Astrocyte (in vitro differentiated cells and primary cell): Measurements from ENCODE around the gene DCAF15. TPM values are rescaled to one million over a fixed set of nuclear protein-coding genes. Genes with fewer than 3 reads are reported as not detected.
A peak's percentile ranks its signal among the peaks of the same experiment; 100 is the strongest.

ENCODE experiments used
- DNase-seq: peaks from one replicate; pipeline ENCODE4 v3.0.0-alpha.2; 2010; ENCODE audit warnings: low read depth
- FAIRE-seq: peaks from 2 replicates; lab custom pipeline; 2011; peaks lifted over from hg19 to GRCh38; lab: Jason Lieb, UNC
- H2AFZ ChIP-seq: 2 replicates; pipeline ENCODE4 v1.6.0; 2012; ENCODE audit warnings: low read depth, low read length, inconsistent platforms
- H3K27ac ChIP-seq: 2 replicates; pipeline ENCODE4 v1.5.1; 2011; ENCODE audit warnings: low read depth, low read length, inconsistent platforms
- H3K27me3 ChIP-seq: 2 replicates; pipeline ENCODE4 v1.6.0; 2011; ENCODE audit warnings: low read length, inconsistent platforms; ENCODE audit not compliant: insufficient read depth
- H3K36me3 ChIP-seq: 2 replicates; pipeline ENCODE4 v1.5.1; 2011; ENCODE audit warnings: low read length, inconsistent platforms; ENCODE audit not compliant: insufficient read depth
- H3K4me1 ChIP-seq: 2 replicates; pipeline ENCODE4 v1.5.1; 2011; ENCODE audit warnings: low read length, inconsistent platforms; ENCODE audit not compliant: insufficient read depth
- H3K4me2 ChIP-seq: 2 replicates; pipeline ENCODE4 v1.6.0; 2012; ENCODE audit warnings: low read length, inconsistent platforms
- H3K4me3 ChIP-seq: 2 replicates; pipeline ENCODE4 v1.5.1; 2011; ENCODE audit warnings: low read depth, mild to moderate bottlenecking, low read length, inconsistent platforms; ENCODE audit not compliant: insufficient read depth
- H3K79me2 ChIP-seq: 2 replicates; pipeline ENCODE4 v1.6.0; 2012; ENCODE audit warnings: mild to moderate bottlenecking, low read length, inconsistent platforms; ENCODE audit not compliant: insufficient read depth
- H3K9ac ChIP-seq: 2 replicates; pipeline ENCODE4 v1.6.0; 2012; ENCODE audit warnings: mild to moderate bottlenecking, low read length, inconsistent platforms
- H3K9me3 ChIP-seq: 2 replicates; pipeline ENCODE4 v1.5.1; 2012; ENCODE audit warnings: low read depth, mild to moderate bottlenecking, low read length, inconsistent platforms; ENCODE audit not compliant: insufficient read depth
- H4K20me1 ChIP-seq: 2 replicates; pipeline ENCODE4 v1.6.0; 2012; ENCODE audit warnings: low read length, inconsistent platforms; ENCODE audit not compliant: insufficient read depth
- H3K27ac Mint-ChIP-seq: one replicate; pipeline ENCODE4 v1.8.0; 2021; ENCODE audit warnings: mild to moderate bottlenecking, mixed read lengths; ENCODE audit not compliant: unreplicated experiment
- H3K27me3 Mint-ChIP-seq: one replicate; pipeline ENCODE4 v1.8.0; 2021; ENCODE audit warnings: low read depth, mixed read lengths; ENCODE audit not compliant: unreplicated experiment
- H3K36me3 Mint-ChIP-seq: one replicate; pipeline ENCODE4 v1.8.0; 2021; ENCODE audit warnings: low read depth, mixed read lengths; ENCODE audit not compliant: unreplicated experiment
- H3K4me1 Mint-ChIP-seq: one replicate; pipeline ENCODE4 v1.8.0; 2021; ENCODE audit warnings: low read depth, mixed read lengths; ENCODE audit not compliant: unreplicated experiment
- H3K4me3 Mint-ChIP-seq: one replicate; pipeline ENCODE4 v1.8.0; 2021; ENCODE audit warnings: mild to moderate bottlenecking, moderate library complexity, mixed read lengths; ENCODE audit not compliant: unreplicated experiment
- H3K9me3 Mint-ChIP-seq: one replicate; pipeline ENCODE4 v1.8.0; 2021; ENCODE audit warnings: mild to moderate bottlenecking, mixed read lengths; ENCODE audit not compliant: unreplicated experiment
- EZH2 ChIP-seq: IDR thresholded peaks from 2 replicates; pipeline ENCODE4 v1.6.1; 2012; ENCODE audit warnings: mild to moderate bottlenecking, low read length, inconsistent platforms; ENCODE audit not compliant: insufficient read depth
- total RNA-seq: library from RNA; stranded (reverse); gene quantifications from 2 replicates; pipeline ENCODE4 v1.2.1, GENCODE V29; 2021
- TF ChIP-seq, protein P1 (sequence below): IDR thresholded peaks from 2 replicates; pipeline ENCODE4 v1.5.1; 2011; ENCODE audit warnings: low read depth, mild to moderate bottlenecking, inconsistent platforms, low read length, moderate library complexity; ENCODE audit not compliant: insufficient read depth

Gene DCAF15
- total RNA-seq, 1 donor from 2014 or later = 32.2 TPM

DNA sequence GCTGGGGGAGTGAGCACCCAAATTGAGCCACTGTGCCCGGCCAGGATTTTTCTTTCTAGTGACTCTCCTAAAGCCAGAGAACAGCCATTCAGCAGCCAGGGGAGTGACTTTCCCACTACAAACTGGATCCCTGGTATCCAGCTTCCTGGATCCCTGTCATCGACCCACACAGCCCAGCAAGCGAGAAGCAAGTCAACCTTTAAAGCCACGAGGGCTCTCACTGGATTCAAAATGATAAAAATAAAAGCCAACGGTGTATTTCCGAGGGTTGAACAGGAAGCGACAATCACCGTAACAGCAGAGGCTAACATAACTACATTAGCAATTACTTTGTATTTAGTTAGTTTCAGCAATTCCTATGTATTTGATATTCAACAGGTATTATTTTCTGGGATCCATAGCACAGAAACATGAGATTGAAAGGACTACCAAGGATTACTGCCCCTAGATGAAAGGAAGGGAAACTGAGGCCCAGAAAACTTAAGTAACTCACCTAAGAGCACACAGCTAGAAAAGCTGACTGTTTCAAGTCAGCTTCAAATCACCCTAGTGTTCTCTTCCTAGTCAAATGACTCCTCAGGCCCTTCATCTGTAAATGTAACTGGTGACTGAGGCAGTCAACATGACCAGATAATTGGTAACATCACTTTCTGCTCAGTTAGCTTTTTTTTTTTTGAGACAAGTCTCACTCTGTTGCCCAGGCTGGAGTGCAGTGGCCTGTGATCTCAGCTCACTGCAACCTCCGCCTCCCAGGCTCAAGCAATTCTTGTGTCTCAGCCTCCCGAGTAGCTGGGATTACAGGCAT, 51.1 kb downstream of the DCAF15 start:
- Histone ChIP-seq H3K4me3 (no peak overlapping the region), H3K36me3 (no peaks in the 10 kb centered on the region), H3K9ac (no peak overlapping the region), H3K9me3 (peaks cover 7% of the 10 kb centered on the region), H3K4me2 (no peak overlapping the region), H2AFZ (no peak overlapping the region), H3K27me3 (no peaks in the 10 kb centered on the region), H3K79me2 (peaks cover 14% of the 10 kb centered on the region), H3K27ac (no peak overlapping the region), H4K20me1 (peaks cover 19% of the 10 kb centered on the region), H3K4me1 (peaks cover 4% of the 10 kb centered on the region)
- FAIRE-seq (no peak), DNase-seq (no peak)
- Mint-ChIP-seq H3K4me3 (peak overlapping the region; percentile 20), H3K9me3 (no peaks in the 10 kb centered on the region), H3K27me3 (no peaks in the 10 kb centered on the region), H3K27ac (peak overlapping the region; percentile 41), H3K4me1 (peaks cover 14% of the 10 kb centered on the region), H3K36me3 (peaks cover 12% of the 10 kb centered on the region)
- TF ChIP-seq, protein P1, sequence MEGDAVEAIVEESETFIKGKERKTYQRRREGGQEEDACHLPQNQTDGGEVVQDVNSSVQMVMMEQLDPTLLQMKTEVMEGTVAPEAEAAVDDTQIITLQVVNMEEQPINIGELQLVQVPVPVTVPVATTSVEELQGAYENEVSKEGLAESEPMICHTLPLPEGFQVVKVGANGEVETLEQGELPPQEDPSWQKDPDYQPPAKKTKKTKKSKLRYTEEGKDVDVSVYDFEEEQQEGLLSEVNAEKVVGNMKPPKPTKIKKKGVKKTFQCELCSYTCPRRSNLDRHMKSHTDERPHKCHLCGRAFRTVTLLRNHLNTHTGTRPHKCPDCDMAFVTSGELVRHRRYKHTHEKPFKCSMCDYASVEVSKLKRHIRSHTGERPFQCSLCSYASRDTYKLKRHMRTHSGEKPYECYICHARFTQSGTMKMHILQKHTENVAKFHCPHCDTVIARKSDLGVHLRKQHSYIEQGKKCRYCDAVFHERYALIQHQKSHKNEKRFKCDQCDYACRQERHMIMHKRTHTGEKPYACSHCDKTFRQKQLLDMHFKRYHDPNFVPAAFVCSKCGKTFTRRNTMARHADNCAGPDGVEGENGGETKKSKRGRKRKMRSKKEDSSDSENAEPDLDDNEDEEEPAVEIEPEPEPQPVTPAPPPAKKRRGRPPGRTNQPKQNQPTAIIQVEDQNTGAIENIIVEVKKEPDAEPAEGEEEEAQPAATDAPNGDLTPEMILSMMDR = no peak
- TF ChIP-seq EZH2 = no peak

DNA sequence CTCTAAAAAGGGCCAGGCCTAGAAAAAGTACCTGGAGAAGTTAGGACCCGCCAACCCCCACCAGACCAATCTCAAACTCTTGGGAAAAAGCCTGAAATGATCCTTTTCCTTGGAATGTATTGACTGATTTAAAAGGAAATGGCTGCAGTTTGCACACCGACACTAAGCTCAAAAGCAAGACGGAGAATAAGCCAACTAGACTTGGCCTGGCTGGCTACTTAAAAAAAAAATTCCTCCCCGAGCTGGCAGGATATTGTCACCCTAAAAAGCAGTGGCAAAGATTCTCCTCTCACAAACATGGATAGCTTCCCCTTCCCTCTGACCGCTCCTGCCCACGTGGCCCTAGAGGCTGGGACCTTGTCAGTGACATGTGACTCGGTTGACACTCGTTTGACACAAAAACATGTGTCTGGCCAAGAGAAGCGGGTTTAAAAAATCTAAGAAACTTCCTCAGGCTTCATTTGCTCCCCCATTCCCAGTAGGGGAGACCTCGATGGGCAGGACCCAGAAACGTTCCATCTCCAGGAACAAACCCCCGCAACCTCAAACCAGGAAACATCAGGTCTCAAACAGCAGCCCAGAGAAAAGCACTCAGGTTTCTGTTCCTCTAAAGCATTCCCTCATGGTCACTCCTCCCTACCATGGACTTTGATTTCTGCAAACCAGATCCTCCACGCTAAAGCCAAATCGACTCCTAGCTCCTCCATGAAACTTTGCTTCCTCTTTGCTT, 52.5 kb downstream of the DCAF15 start:
- peaks cover 14% of the 10 kb centered on the region for H3K4me1 Mint-ChIP-seq
- H3K27ac Mint-ChIP-seq = peak overlapping the region; percentile 91
- TF ChIP-seq EZH2 = no peak
- TF ChIP-seq, protein P1 = no peak
- DNase-seq (no peak), FAIRE-seq (no peak)
- peaks cover 16% of the 10 kb centered on the region for H4K20me1 ChIP-seq
- H3K9ac ChIP-seq = no peak overlapping the region
- H3K27ac ChIP-seq = no peak overlapping the region
- H3K4me1 ChIP-seq = peaks cover 4% of the 10 kb centered on the region
- H2AFZ ChIP-seq = no peak overlapping the region
- peak overlapping the region; percentile 89 for H3K4me2 ChIP-seq
- no peaks in the 10 kb centered on the region for H3K36me3 ChIP-seq
- no peaks in the 10 kb centered on the region for H3K9me3 Mint-ChIP-seq
- no peaks in the 10 kb centered on the region for H3K9me3 ChIP-seq
- peaks cover 5% of the 10 kb centered on the region for H3K36me3 Mint-ChIP-seq
- peaks cover 11% of the 10 kb centered on the region for H3K79me2 ChIP-seq
- no peaks in the 10 kb centered on the region for H3K27me3 Mint-ChIP-seq
- peak overlapping the region; percentile 81 for H3K4me3 Mint-ChIP-seq
- H3K27me3 ChIP-seq = no peaks in the 10 kb centered on the region
- peak overlapping the region; percentile 48 for H3K4me3 ChIP-seq
